HL-60 (cell line): Measurements from ENCODE around the gene RAPSN.
A peak's percentile ranks its signal among the peaks of the same experiment; 100 is the strongest.

Source experiments
- DNase-seq, 2 experiments: peaks; one replicate each; pipeline ENCODE4 v3.0.0-alpha.2; 2010 to 2020; ENCODE audit warnings: low read depth in 1 of 2, low spot score in 1 of 2
- H3K27ac ChIP-seq: fragments of 250-450 bp; sonication (Bioruptor Pico); replicated peaks from 2 replicates; pipeline ENCODE4 v1.5.1; 2020; ENCODE audit warnings: mild to moderate bottlenecking, moderate library complexity
- H3K27me3 ChIP-seq: fragments of 250-450 bp; sonication (Bioruptor Pico); 2 replicates; pipeline ENCODE4 v1.5.1; 2021; ENCODE audit warnings: mild to moderate bottlenecking, moderate library complexity; ENCODE audit not compliant: insufficient read depth, poor library complexity, severe bottlenecking
- H3K4me3 ChIP-seq: replicated peaks from 2 replicates; pipeline ENCODE4 v1.5.1; 2011; ENCODE audit warnings: mild to moderate bottlenecking, control low read depth, low read length; ENCODE audit not compliant: insufficient read depth
- CTCF ChIP-seq: IDR thresholded peaks from one replicate; pipeline ENCODE4 v1.5.1; 2011; ENCODE audit warnings: low read length, control low read depth, inconsistent platforms; ENCODE audit not compliant: insufficient read depth
- GABPA ChIP-seq: IDR thresholded peaks from 2 replicates; pipeline ENCODE4 v1.6.1; 2012; ENCODE audit warnings: low read depth
- POLR2AphosphoS5 ChIP-seq: IDR thresholded peaks from 2 replicates; pipeline ENCODE4 v1.6.1; 2012; ENCODE audit warnings: low read depth
- SPI1 ChIP-seq: IDR thresholded peaks from 2 replicates; pipeline ENCODE4 v1.6.1; 2012; ENCODE audit warnings: low read depth, mild to moderate bottlenecking, borderline replicate concordance
- TF ChIP-seq, protein P1 (sequence below): IDR thresholded peaks from 2 replicates; pipeline ENCODE4 v1.6.1; 2012; ENCODE audit warnings: low read depth; ENCODE audit not compliant: insufficient replicate concordance

RAPSN gene

DNA sequence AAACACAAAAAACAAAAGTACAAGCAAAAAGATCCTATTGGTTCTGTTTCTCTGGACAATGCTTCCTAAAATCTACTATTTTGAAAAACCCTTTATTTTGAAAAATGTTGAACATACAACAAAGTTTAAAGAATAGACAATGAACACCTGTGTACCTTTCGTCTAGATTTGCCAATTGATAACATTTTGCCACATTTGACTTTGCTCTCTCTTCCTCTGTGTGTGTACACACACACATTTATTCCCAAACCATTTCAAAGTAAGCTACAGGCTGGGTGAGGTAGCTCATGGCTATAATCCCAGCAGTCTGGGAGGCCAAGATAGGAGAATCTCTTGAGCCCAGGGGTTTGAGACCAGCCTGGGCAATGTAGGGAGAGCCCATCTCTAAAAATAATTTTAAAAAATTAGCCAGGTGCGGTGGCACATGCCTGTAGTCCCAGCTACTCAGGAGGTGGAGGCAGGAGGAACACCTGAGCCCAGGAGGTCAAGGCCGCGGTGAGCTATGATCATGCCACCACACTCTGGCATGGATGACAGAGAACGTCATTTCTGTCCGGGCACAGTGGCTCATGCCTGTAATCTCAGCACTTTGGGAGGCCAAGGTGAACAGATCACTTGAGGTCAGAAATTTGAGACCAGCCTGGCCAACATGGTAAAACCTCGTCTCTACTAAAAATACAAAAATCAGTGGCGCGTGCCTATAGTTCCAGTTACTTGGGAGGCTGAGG is 17.4 kb downstream of the RAPSN start:
- TF ChIP-seq, protein P1, sequence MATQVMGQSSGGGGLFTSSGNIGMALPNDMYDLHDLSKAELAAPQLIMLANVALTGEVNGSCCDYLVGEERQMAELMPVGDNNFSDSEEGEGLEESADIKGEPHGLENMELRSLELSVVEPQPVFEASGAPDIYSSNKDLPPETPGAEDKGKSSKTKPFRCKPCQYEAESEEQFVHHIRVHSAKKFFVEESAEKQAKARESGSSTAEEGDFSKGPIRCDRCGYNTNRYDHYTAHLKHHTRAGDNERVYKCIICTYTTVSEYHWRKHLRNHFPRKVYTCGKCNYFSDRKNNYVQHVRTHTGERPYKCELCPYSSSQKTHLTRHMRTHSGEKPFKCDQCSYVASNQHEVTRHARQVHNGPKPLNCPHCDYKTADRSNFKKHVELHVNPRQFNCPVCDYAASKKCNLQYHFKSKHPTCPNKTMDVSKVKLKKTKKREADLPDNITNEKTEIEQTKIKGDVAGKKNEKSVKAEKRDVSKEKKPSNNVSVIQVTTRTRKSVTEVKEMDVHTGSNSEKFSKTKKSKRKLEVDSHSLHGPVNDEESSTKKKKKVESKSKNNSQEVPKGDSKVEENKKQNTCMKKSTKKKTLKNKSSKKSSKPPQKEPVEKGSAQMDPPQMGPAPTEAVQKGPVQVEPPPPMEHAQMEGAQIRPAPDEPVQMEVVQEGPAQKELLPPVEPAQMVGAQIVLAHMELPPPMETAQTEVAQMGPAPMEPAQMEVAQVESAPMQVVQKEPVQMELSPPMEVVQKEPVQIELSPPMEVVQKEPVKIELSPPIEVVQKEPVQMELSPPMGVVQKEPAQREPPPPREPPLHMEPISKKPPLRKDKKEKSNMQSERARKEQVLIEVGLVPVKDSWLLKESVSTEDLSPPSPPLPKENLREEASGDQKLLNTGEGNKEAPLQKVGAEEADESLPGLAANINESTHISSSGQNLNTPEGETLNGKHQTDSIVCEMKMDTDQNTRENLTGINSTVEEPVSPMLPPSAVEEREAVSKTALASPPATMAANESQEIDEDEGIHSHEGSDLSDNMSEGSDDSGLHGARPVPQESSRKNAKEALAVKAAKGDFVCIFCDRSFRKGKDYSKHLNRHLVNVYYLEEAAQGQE, result no peak
- no peak for TF ChIP-seq POLR2AphosphoS5
- no peak for TF ChIP-seq CTCF
- no peak for TF ChIP-seq SPI1
- TF ChIP-seq GABPA, result no peak
- no peak for DNase-seq
- no peak overlapping the region for H3K4me3 ChIP-seq
- H3K27ac ChIP-seq, result no peak overlapping the region
- no peaks in the 10 kb centered on the region for H3K27me3 ChIP-seq

GRCh38 chr11:47430524-47430923 is 18.4 kb downstream of the RAPSN start:
- TF ChIP-seq, protein P1, result no peak
- no peak for TF ChIP-seq GABPA
- TF ChIP-seq SPI1, result no peak
- H3K27me3 ChIP-seq, result no peaks in the 10 kb centered on the region
- H3K27ac ChIP-seq, result no peak overlapping the region
- no peak for DNase-seq
- H3K4me3 ChIP-seq, result no peak overlapping the region

DNA sequence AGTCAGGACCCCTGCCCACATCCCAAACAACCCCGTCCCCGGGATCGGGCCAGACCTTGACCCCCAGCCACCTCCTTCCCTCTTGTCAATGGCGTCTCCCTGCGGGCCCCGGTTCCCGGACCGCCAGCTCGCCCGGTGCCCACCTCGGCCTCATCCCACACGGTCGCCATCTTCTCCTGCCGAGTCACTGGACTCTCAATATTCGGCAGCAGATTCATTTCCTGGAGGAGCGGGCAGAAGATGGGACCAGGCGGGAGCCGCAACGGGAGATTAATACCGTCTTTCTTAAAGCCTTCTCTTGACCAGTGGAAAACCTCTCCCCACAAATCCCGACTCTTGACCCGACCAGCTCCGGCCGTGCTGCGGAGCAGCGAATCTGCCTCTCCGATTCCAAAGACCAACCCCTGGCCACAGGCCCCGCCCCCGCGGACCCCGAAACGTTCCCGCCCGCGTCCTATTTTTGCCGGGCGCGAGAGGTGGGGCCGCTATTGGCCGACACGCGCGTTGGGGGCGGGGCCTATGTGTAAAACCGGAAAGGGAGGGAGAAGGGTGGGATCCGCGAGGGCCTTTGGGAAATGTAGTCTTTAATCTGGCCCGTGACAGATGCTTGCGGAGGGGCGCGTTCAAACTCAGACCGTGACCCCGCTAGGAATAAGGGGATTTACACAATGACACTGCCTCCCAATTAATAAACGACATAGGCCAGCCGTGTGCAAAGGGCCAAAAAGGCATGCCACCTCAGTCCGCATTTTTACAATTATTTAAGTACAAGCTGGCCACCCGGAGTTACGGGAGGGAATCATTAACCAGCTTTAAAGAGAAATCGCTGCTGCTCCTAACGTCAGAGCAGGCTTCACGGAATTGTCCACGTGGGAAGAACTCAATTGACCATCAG is 22.6 kb downstream of the RAPSN start, which contains the start of gene PSMC3:
PSMC3 (minus strand) TSS at position 378 of the 895 bp plus-strand sequence; CDS start at position 218, 160 bp downstream.
- Histone ChIP-seq H3K4me3 (peak within 1 kb of the TSS; percentile 97), H3K27me3 (no peaks in the 10 kb centered on the region), H3K27ac (peak within 1 kb of the TSS; percentile 99)

More for the DNA sequence above, 22.6 kb downstream of the RAPSN start, which contains the start of gene PSMC3:
- TF ChIP-seq GABPA (peak; percentile 82), SPI1 (no peak), CTCF (no peak), POLR2AphosphoS5 (peak; percentile 83; the same call in 1 of the 2 replicates)
- TF ChIP-seq, protein P1, result peak; percentile 77
- peak; percentile 80 to 97 for DNase-seq
